GM10266 (cell line): ENCODE measurements around the gene ZNF775.

Experiments used
- DNase-seq: peaks from one replicate; pipeline ENCODE4 v3.0.0; 2012; ENCODE audit errors: extremely low spot score
- TF ChIP-seq, protein P1 (sequence below): IDR thresholded peaks from 2 replicates; pipeline ENCODE4 v1.5.1; 2012; ENCODE audit warnings: mild to moderate bottlenecking, low read depth; ENCODE audit not compliant: control insufficient read depth, insufficient read depth; ENCODE audit errors: missing control alignments

The ZNF775 gene

DNA sequence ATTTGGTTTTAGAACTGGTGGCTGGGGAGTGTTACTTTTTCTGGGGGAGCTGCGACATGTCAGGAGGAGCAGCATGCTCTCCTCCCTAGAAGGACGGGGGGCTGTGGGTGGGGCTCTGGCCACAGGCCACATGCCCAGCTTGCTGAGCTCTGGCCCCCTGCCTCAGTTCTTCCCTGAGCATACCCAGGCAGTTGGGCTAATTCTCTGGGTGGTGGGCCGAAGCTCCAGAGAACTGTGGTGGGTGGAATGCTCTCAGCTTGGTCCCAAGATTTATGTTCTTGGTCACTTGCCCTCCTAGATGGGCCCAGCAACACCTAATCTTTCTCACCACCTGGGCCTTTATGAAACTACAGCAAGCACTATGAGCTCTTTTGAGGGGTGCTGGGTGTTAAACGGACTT, 5.1 kb upstream of the ZNF775 start:
- TF ChIP-seq, protein P1, sequence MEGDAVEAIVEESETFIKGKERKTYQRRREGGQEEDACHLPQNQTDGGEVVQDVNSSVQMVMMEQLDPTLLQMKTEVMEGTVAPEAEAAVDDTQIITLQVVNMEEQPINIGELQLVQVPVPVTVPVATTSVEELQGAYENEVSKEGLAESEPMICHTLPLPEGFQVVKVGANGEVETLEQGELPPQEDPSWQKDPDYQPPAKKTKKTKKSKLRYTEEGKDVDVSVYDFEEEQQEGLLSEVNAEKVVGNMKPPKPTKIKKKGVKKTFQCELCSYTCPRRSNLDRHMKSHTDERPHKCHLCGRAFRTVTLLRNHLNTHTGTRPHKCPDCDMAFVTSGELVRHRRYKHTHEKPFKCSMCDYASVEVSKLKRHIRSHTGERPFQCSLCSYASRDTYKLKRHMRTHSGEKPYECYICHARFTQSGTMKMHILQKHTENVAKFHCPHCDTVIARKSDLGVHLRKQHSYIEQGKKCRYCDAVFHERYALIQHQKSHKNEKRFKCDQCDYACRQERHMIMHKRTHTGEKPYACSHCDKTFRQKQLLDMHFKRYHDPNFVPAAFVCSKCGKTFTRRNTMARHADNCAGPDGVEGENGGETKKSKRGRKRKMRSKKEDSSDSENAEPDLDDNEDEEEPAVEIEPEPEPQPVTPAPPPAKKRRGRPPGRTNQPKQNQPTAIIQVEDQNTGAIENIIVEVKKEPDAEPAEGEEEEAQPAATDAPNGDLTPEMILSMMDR, result no peak
- DNase-seq, result no peak

DNA sequence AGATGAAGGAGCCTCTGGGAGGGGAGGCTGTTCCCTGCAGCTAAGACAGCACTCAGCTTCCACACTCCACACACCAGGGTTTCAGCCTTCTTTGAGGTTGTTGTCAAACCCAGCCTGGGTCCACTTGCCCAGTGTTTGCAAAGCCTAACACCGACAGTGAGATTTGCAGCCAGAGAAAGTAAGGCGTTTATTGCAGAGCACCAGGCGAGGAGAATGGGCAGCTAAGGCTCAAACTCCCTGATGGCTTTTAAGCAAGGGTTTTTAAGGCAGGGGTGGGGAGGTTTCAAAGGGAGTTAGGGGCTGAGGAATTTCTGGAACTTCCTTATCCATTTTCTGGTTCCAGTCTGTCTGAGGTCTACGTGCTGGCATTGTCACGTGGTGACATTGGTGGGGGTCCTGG, 4.7 kb upstream of the ZNF775 start:
- DNase-seq, result no peak
- TF ChIP-seq, protein P1, result no peak

DNA sequence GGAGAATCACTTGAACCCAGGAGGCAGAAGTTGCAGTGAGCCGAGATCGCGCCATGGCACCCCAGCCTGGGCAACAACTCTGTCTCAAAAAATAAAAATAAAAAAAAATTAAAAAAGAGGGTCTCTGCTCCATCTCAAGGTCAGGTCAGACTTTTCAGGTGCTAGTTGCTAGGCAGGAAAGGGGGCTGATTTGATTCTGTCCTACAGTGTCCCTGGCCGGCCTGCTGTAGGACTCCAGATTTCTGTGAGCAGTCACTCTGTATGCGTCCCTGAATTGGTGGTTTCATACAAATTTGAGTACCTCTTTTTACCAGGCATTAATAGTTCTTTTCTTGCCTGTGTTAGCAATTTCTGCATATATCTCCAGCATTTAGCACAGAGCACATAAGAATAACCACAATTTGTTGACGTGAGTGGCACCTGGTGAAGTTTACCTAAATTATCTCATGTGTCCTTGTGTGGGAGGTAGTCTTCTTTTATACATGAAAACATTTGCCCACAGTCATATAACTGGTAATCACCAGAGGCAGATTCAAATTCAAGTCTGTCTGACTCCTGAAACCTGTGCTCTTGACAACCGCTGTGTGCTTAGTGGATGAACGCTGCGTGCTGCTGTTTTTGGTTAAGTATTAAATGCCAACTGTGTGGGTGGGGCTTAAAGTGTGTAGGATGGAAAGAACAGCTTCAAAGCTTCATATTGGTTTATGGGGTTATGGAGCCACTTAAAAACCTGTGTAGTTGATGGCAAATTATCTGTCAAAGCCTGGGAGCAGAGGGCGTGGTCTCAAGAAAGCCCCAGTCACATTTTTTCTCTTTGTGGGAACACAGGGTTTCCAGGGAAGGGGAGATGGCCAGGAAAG, 3.2 kb upstream of the ZNF775 start:
- TF ChIP-seq, protein P1, result no peak
- DNase-seq, result peak; percentile 62

DNA sequence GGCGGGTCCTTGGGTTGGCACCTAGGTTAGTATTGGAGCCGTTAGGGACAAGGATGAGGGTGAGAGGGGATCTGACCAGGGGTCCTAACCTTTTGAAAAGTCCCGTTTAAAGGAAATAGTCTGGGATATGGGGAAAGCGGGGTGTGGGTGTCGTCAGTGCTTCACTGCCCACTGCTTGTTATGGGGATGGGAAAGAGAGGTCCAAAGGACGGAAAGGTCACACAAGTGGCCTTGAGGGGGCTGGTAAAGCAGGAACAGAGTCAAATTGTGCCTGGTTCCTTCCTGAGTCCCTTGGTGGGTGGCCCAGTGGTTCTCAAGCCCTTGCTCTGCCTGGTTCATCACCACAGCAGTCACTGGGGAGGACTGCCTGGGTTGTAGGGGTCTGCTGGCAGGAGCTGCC, 2.6 kb upstream of the ZNF775 start:
- TF ChIP-seq, protein P1, result no peak
- no peak for DNase-seq

DNA sequence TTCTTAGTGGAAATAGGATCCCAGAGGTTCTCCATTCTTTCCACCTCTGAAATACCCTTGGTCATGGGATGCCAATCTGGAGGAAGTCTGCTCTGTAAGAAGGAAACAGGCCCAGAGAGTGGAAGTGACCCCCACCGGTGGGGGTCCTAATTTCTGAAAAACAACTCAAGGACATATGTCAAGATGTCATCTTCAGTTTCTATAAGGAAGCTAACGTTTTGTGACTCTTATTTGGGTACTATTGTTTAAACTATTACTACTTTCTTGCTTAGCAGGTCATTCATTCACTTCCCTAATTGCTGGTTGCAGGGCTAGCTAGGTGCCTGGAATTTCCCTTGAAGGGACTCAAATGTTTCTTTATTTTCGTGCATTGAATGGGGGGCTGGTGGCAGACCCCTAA, 1.9 kb upstream of the ZNF775 start:
- no peak for DNase-seq
- TF ChIP-seq, protein P1, result no peak

DNA sequence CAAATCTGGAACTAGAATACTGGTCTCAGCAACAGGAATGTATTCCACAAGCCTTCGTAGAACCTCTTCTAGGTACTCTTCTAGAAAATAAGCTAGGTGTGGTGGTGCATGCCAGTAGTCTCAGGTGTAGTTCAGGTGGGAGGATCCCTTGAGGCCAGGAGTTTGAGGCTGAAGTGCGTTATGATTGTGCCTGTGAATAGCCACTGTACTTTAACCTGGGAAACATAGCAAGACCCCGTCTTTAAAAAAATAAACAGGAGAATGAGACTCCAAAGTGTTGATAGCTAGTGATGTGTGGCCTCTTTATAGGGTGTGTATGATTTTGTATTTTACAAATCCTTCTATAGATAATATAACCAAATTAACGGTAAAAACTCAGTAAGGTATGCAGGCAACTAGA, 1.5 kb upstream of the ZNF775 start:
- DNase-seq, result no peak
- TF ChIP-seq, protein P1, result no peak

DNA sequence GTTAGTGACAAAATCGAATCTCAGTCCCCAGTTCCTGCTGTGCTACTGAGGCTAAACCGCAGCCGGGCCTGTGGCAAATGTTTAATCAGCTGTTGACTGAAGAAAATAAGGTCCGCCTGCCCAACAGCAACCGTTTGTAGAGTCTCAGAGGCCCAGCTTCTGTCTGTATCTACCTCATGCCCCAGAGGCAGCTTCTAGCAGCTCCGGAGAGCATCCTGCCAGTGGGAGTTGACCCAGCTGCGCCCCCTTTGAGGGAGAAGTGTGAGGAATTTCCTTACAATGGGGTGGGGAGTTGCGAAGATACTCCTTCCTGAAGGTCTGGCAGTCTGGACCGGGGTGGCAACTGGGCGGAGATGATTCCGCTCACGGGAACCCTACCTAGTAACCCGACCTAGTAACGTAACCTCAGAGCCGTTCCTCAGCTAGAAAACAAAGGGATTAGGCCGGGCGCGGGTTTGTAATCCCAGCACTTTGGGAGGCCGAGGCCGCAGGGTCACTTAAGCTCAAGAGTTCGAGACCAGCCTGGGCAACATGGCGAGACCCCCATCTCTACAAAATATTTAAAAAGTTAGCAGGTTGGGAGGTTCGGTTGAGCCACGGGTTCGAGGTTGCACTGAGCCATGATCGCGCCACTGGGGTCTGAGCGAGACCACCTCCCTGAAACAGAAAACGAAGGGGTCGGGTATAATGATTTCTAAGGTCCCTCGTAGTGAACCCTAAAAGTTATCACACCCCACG, 846 bp upstream of the ZNF775 start:
- DNase-seq, result no peak
- TF ChIP-seq, protein P1, result peak; percentile 34
